Ishikawa (cell line): Measurements from ENCODE around the gene LCE1E.

Experiments used
- CEBPB ChIP-seq: IDR thresholded peaks from 2 replicates; pipeline ENCODE4 v1.6.1; 2012
- CREB1 ChIP-seq: IDR thresholded peaks from 2 replicates; pipeline ENCODE4 v1.6.1; 2012; ENCODE audit warnings: low read depth
- EGR1 ChIP-seq: IDR thresholded peaks from 2 replicates; pipeline ENCODE4 v1.6.1; 2012
- EP300 ChIP-seq: IDR thresholded peaks from 2 replicates; pipeline ENCODE4 v1.6.1; 2012; ENCODE audit warnings: borderline replicate concordance
- FOXM1 ChIP-seq: IDR thresholded peaks from 2 replicates; pipeline ENCODE4 v1.6.1; 2012; ENCODE audit warnings: low read depth, borderline replicate concordance
- NFIC ChIP-seq: IDR thresholded peaks from 2 replicates; pipeline ENCODE4 v1.6.1; 2012
- RAD21 ChIP-seq: IDR thresholded peaks from 2 replicates; pipeline ENCODE4 v1.6.1; 2012; ENCODE audit warnings: low read depth
- TAF1 ChIP-seq: IDR thresholded peaks from 2 replicates; pipeline ENCODE4 v1.6.1; 2012; ENCODE audit warnings: low read depth, mild to moderate bottlenecking
- TCF12 ChIP-seq: IDR thresholded peaks from 2 replicates; pipeline ENCODE4 v1.6.1; 2012; ENCODE audit warnings: low read depth
- TEAD4 ChIP-seq: IDR thresholded peaks from 2 replicates; pipeline ENCODE4 v1.6.1; 2012
- USF1 ChIP-seq: IDR thresholded peaks from 2 replicates; pipeline ENCODE4 v1.6.1; 2012
- YY1 ChIP-seq: IDR thresholded peaks from 2 replicates; pipeline ENCODE4 v1.6.1; 2012; ENCODE audit warnings: low read depth
- ZBTB7A ChIP-seq: IDR thresholded peaks from 2 replicates; pipeline ENCODE4 v1.6.1; 2012; ENCODE audit warnings: low read depth
- TF ChIP-seq, protein P1 (sequence below): IDR thresholded peaks from 2 replicates; pipeline ENCODE4 v1.6.1; 2012; ENCODE audit warnings: low read depth, mild to moderate bottlenecking
- TF ChIP-seq, protein P2 (sequence below): IDR thresholded peaks from 2 replicates; pipeline ENCODE4 v1.6.1; 2012

The LCE1E gene

GRCh38 chr1:152811671-152812070 lies 25.6 kb downstream of the LCE1E start, which contains the start of gene LCE1B:
Gene LCE1B, plus strand, starts transcription at chr1:152811971. Its CDS starts 476 bp downstream, at chr1:152812447.
- no peak for TF ChIP-seq TCF12
- TF ChIP-seq ZBTB7A, result no peak
- TF ChIP-seq CREB1, result no peak
- no peak for TF ChIP-seq EP300
- TF ChIP-seq RAD21, result no peak
- TF ChIP-seq, protein P1, sequence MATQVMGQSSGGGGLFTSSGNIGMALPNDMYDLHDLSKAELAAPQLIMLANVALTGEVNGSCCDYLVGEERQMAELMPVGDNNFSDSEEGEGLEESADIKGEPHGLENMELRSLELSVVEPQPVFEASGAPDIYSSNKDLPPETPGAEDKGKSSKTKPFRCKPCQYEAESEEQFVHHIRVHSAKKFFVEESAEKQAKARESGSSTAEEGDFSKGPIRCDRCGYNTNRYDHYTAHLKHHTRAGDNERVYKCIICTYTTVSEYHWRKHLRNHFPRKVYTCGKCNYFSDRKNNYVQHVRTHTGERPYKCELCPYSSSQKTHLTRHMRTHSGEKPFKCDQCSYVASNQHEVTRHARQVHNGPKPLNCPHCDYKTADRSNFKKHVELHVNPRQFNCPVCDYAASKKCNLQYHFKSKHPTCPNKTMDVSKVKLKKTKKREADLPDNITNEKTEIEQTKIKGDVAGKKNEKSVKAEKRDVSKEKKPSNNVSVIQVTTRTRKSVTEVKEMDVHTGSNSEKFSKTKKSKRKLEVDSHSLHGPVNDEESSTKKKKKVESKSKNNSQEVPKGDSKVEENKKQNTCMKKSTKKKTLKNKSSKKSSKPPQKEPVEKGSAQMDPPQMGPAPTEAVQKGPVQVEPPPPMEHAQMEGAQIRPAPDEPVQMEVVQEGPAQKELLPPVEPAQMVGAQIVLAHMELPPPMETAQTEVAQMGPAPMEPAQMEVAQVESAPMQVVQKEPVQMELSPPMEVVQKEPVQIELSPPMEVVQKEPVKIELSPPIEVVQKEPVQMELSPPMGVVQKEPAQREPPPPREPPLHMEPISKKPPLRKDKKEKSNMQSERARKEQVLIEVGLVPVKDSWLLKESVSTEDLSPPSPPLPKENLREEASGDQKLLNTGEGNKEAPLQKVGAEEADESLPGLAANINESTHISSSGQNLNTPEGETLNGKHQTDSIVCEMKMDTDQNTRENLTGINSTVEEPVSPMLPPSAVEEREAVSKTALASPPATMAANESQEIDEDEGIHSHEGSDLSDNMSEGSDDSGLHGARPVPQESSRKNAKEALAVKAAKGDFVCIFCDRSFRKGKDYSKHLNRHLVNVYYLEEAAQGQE, result no peak

DNA sequence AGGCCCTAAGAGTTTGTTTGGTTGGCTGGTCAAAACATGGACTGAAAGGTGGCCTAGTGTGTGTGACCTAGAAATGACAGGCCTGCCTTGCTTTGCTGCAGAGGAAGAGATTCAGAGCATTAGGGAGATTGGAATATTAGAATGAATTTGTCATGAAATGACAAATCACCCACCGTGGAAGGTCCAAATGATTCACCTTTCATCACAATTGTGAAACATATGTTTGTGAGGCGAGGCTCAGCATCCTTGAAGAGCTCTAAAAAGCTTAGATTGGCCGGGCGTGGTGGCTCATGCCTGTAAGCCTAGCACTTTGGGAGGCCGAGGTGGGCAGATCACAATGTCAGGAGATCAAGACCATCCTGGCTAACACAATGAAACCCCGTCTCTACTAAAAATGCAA lies 31.3 kb downstream of the LCE1E start:
- TF ChIP-seq EP300, result no peak
- TF ChIP-seq, protein P1, result no peak
- TF ChIP-seq, protein P2, sequence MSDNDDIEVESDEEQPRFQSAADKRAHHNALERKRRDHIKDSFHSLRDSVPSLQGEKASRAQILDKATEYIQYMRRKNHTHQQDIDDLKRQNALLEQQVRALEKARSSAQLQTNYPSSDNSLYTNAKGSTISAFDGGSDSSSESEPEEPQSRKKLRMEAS, result no peak
- TF ChIP-seq ZBTB7A, result no peak
- no peak for TF ChIP-seq USF1
- TF ChIP-seq TAF1, result no peak
- TF ChIP-seq FOXM1, result no peak
- no peak for TF ChIP-seq YY1

DNA sequence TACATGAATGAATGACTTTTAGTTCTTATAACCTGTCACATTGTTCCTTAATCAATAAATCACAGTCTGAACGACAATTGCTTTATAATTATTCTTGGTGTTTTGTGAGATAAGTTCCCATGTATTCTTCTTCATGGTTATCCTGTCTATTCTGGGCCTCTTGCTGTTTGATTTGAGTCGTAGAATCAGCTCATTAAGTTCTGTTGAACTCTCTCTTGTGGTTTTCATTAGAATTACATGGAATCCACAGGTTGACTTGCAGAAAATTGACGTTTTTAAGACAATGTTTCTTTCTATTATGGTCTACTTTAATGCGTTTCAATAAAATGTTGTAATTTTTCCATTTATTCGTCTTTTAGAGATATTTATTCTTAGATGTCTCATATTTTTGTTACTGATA lies 37.2 kb downstream of the LCE1E start:
- TF ChIP-seq YY1, result no peak
- no peak for TF ChIP-seq EGR1
- no peak for TF ChIP-seq RAD21
- TF ChIP-seq, protein P1, result no peak
- no peak for TF ChIP-seq TCF12
- TF ChIP-seq CEBPB, result no peak
- TF ChIP-seq ZBTB7A, result no peak
- TF ChIP-seq CREB1, result no peak
- TF ChIP-seq TAF1, result no peak
- no peak for TF ChIP-seq FOXM1
- no peak for TF ChIP-seq USF1
- TF ChIP-seq NFIC, result no peak

- TF ChIP-seq CEBPB (no peak), EP300 (no peak)
Measured at GRCh38 chr1:152824964-152825363, 38.9 kb downstream of the LCE1E start.

- TF ChIP-seq RAD21 (no peak), FOXM1 (no peak), TEAD4 (no peak), TAF1 (no peak), CREB1 (no peak), TCF12 (no peak), ZBTB7A (no peak)
- TF ChIP-seq, protein P1, result no peak
Measured at GRCh38 chr1:152827173-152827572, 41.1 kb downstream of the LCE1E start, which contains the start of gene LCE1A. Gene LCE1A, plus strand, starts transcription at chr1:152827473. Its CDS starts 0 bp downstream, at chr1:152827473.
